Measurements from ENCODE around the gene PRDX3.

DNA sequence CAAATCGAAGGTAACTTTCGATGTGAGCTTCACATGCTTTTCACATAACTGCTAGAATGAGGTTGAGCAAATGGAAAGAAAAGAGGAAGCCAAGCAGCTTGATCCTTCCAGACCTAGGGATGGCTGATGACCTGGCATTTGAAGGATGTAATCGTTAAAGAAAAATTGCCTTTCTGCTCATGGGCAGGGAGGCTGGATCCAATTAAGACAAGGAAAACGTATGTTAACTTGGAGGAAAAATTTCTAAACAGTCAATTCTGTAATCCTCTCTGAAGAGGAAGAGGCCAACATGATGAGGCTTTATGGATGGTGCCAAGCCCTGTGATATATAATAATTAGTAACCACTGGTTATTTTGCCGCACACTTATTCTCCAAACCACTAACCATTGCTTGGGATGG is 41.3 kb upstream of the PRDX3 start:
- no peak for TF ChIP-seq GATA2 (IDR thresholded peaks at IDR 0.05; ENCODE audit: low read depth, low read length)
- no peak for TF ChIP-seq GATA3 (IDR thresholded peaks at IDR 0.05; ENCODE audit: low read depth, low read length)

All from SH-SY5Y (cell line).